Parathyroid adenoma (tissue), 2 donors: ENCODE measurements around the gene PCNX2.

ENCODE experiments used
- H2AFZ ChIP-seq: fragments of 300-600 bp; sonication (generic); one replicate; pipeline ENCODE4 v1.7.0; 2017; ENCODE audit warnings: antibody characterized with exemption, mild to moderate bottlenecking
- H3K27ac ChIP-seq: fragments of 300-600 bp; sonication (generic); one replicate; pipeline ENCODE4 v1.7.0; 2017
- H3K27me3 ChIP-seq: fragments of 300-600 bp; sonication (generic); one replicate; pipeline ENCODE4 v1.7.0; 2017; ENCODE audit warnings: low read length; ENCODE audit not compliant: control insufficient read depth, insufficient read depth
- H3K36me3 ChIP-seq: fragments of 300-600 bp; sonication (generic); one replicate; pipeline ENCODE4 v1.7.0; 2017; ENCODE audit warnings: low read length; ENCODE audit not compliant: control insufficient read depth, insufficient read depth
- H3K4me1 ChIP-seq: fragments of 300-600 bp; sonication (generic); one replicate; pipeline ENCODE4 v1.7.0; 2017; ENCODE audit warnings: control low read depth
- H3K4me2 ChIP-seq: fragments of 300-600 bp; sonication (generic); one replicate; pipeline ENCODE4 v1.7.0; 2017; ENCODE audit warnings: low read length
- H3K4me3 ChIP-seq: fragments of 300-600 bp; sonication (generic); one replicate; pipeline ENCODE4 v1.7.0; 2017; ENCODE audit warnings: low read depth, low read length
- H3K79me2 ChIP-seq: fragments of 300-600 bp; sonication (generic); one replicate; pipeline ENCODE4 v1.7.0; 2017; ENCODE audit warnings: control low read depth
- H3K9ac ChIP-seq: fragments of 300-600 bp; sonication (generic); one replicate; pipeline ENCODE4 v1.7.0; 2017; ENCODE audit warnings: mild to moderate bottlenecking
- H3K9me3 ChIP-seq: fragments of 300-600 bp; sonication (generic); one replicate; pipeline ENCODE4 v1.7.0; 2017; ENCODE audit warnings: low read length; ENCODE audit not compliant: control insufficient read depth
- CTCF ChIP-seq: fragments of 300-600 bp; sonication (generic); IDR thresholded peaks from one replicate; pipeline ENCODE4 v1.7.0; 2017; ENCODE audit warnings: antibody characterized with exemption, mild to moderate bottlenecking
- donor health status: primary hyperparathyroidism.

Gene PCNX2

GRCh38 chr1:232993555-232993954, 302.0 kb downstream of the PCNX2 start:
- Histone ChIP-seq H3K9me3 (no peaks in the 10 kb centered on the region), H3K36me3 (no peaks in the 10 kb centered on the region)
- no peak for TF ChIP-seq CTCF

GRCh38 chr1:232992227-232992626, 303.3 kb downstream of the PCNX2 start:
- no peaks in the 10 kb centered on the region for H3K79me2 ChIP-seq
- H3K4me2 ChIP-seq, result no peak overlapping the region
- no peak overlapping the region for H3K27ac ChIP-seq
- H3K9me3 ChIP-seq, result no peaks in the 10 kb centered on the region
- no peaks in the 10 kb centered on the region for H3K4me1 ChIP-seq
- no peaks in the 10 kb centered on the region for H3K27me3 ChIP-seq
- no peak for TF ChIP-seq CTCF
- no peaks in the 10 kb centered on the region for H3K36me3 ChIP-seq
- H2AFZ ChIP-seq, result no peak overlapping the region
- no peak overlapping the region for H3K4me3 ChIP-seq
- H3K9ac ChIP-seq, result no peak overlapping the region

More at GRCh38 chr1:232993555-232993954, 302.0 kb downstream of the PCNX2 start:
- Histone ChIP-seq H3K27ac (no peak overlapping the region), H3K4me1 (no peaks in the 10 kb centered on the region), H3K27me3 (no peaks in the 10 kb centered on the region), H3K9ac (no peak overlapping the region), H3K79me2 (no peaks in the 10 kb centered on the region), H2AFZ (no peak overlapping the region), H3K4me2 (no peak overlapping the region), H3K4me3 (no peak overlapping the region)

DNA sequence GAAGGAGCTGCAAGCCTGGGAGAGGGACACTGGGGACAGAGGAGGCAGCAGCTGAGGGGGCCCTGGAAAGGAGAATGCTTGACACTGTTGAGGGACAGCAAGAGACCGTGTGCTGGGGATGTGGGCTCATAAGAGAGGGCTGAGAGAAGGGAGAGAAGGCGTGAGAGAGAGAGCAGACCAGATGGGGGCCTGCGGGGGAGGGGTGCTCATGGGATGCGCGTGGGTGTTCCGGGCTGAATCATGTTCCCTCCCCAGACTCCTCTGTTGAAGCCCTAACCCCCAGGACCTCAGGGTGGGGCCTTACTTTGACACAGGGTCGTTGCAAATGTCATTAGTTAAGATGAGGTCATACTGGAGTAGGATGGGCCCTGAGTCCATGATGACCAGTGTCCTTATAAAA, 304.3 kb downstream of the PCNX2 start:
- no peaks in the 10 kb centered on the region for H3K27me3 ChIP-seq
- TF ChIP-seq CTCF, result no peak
- no peak overlapping the region for H3K4me2 ChIP-seq
- H3K36me3 ChIP-seq, result no peaks in the 10 kb centered on the region
- no peak overlapping the region for H3K27ac ChIP-seq
- no peaks in the 10 kb centered on the region for H3K9me3 ChIP-seq
- H2AFZ ChIP-seq, result no peak overlapping the region
- no peaks in the 10 kb centered on the region for H3K79me2 ChIP-seq
- no peaks in the 10 kb centered on the region for H3K4me1 ChIP-seq
- H3K9ac ChIP-seq, result no peak overlapping the region
- no peak overlapping the region for H3K4me3 ChIP-seq

DNA sequence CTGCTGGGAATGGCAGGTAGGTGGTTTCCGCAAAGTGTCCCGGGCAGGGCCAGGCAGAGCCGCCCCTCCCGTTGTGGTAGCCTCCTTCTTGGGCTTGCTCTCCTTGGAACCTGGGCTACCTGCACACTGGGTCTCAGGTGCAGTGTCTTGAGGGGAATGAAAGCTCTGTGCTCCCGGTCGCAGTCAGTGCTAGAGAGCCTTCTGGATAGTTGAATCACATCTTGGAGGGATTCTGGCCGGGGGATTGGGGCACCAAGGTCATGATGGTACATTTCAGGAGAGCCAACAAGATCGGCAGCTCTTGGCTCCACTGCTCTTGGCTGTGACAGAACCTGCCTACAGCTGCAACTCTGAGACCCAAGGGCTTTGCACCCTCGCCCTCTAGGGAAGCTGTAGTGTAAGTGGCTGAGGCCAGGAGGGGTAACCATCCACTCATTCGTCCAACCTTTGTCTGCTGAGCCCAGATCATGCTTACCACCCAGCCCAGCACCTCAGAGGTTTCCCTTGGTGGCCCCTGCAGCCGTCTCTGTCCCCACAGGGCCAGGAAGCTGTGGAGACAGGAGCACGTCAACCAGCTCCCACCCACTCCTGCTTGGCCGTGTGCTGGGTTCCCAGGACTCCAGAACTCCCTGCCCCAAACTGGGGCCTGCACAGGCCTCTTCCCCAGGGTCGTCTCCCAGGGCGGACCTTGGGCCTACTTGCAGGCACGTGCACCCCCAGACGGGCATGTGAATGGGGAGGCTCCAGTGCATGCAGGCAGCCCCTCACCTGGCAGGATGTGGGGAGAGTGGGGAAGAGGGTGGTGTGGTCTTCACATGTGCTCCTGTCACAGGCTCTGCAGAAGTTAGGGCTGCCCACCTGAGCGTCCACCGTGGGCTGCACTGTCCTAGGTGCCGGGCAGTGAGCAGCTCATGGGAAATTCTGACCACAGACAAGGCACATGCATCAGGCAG, 305.1 kb downstream of the PCNX2 start:
- Histone ChIP-seq H3K27ac (no peak overlapping the region), H3K9me3 (no peaks in the 10 kb centered on the region), H3K4me2 (no peak overlapping the region), H2AFZ (no peak overlapping the region), H3K4me1 (no peaks in the 10 kb centered on the region), H3K27me3 (no peaks in the 10 kb centered on the region), H3K36me3 (no peaks in the 10 kb centered on the region), H3K9ac (no peak overlapping the region), H3K79me2 (no peaks in the 10 kb centered on the region), H3K4me3 (no peak overlapping the region)
- TF ChIP-seq CTCF, result no peak

- no peak for TF ChIP-seq CTCF
- Histone ChIP-seq H3K36me3 (no peaks in the 10 kb centered on the region), H2AFZ (no peak overlapping the region), H3K27ac (no peak overlapping the region), H3K79me2 (no peaks in the 10 kb centered on the region), H3K4me1 (no peaks in the 10 kb centered on the region), H3K4me3 (no peak overlapping the region), H3K9ac (no peak overlapping the region), H3K27me3 (no peaks in the 10 kb centered on the region), H3K9me3 (no peaks in the 10 kb centered on the region), H3K4me2 (no peak overlapping the region)
Observed at GRCh38 chr1:232988572-232989040, 306.9 kb downstream of the PCNX2 start.
